Measurements from ENCODE around the gene METTL16.
A peak's percentile ranks its signal among the peaks of the same experiment; 100 is the strongest.

GRCh38 chr17:2547176-2547575, 35.5 kb upstream of the METTL16 start:
- TF ChIP-seq REST (IDR thresholded peaks at IDR 0.05; ENCODE audit: low read depth, low read length), result no peak
- peak; percentile 34; the same call in 1 of the 2 replicates for TF ChIP-seq PBX3 (IDR thresholded peaks at IDR 0.05)
- no peak for TF ChIP-seq CTCF (IDR thresholded peaks at IDR 0.05)
- TF ChIP-seq RXRA (IDR thresholded peaks at IDR 0.05; ENCODE audit: borderline replicate concordance, low read depth), result no peak
- no peak for TF ChIP-seq USF2 (IDR thresholded peaks at IDR 0.05; ENCODE audit: borderline replicate concordance, low read depth, low read length)

Data from SK-N-SH (cell line).